ENCODE results near the gene GPRC5D.

The GPRC5D gene

GRCh38 chr12:12899530-12900380 lies 52.2 kb downstream of the GPRC5D start:
- FAIRE-seq (no peak), DNase-seq (ENCODE audit: insufficient read length) (no peak)

GRCh38 chr12:12898911-12899511 lies 53.0 kb downstream of the GPRC5D start:
- no peak for TF ChIP-seq POLR2A (IDR thresholded peaks at IDR 0.05; ENCODE audit: low read depth, low read length)
- no peak for TF ChIP-seq TAF1 (IDR thresholded peaks at IDR 0.05; ENCODE audit: borderline replicate concordance, low read depth, low read length)
- no peak for TF ChIP-seq POLR2AphosphoS5 (IDR thresholded peaks at IDR 0.05; ENCODE audit: low read depth, low read length)
- no peak for DNase-seq (ENCODE audit: insufficient read length)
- no peak for FAIRE-seq

More at GRCh38 chr12:12899530-12900380, 52.2 kb downstream of the GPRC5D start:
- TF ChIP-seq TAF1 (IDR thresholded peaks at IDR 0.05; ENCODE audit: borderline replicate concordance, low read depth, low read length), result no peak
- no peak for TF ChIP-seq POLR2AphosphoS5 (IDR thresholded peaks at IDR 0.05; ENCODE audit: low read depth, low read length)
- no peak for TF ChIP-seq POLR2A (IDR thresholded peaks at IDR 0.05; ENCODE audit: low read depth, low read length)

GRCh38 chr12:12898136-12898717 lies 53.7 kb downstream of the GPRC5D start:
- DNase-seq (ENCODE audit: insufficient read length) (no peak), FAIRE-seq (no peak)
- TF ChIP-seq TAF1 (IDR thresholded peaks at IDR 0.05; ENCODE audit: borderline replicate concordance, low read depth, low read length), result no peak
- no peak for TF ChIP-seq POLR2A (IDR thresholded peaks at IDR 0.05; ENCODE audit: low read depth, low read length)
- TF ChIP-seq POLR2AphosphoS5 (IDR thresholded peaks at IDR 0.05; ENCODE audit: low read depth, low read length), result no peak

DNA sequence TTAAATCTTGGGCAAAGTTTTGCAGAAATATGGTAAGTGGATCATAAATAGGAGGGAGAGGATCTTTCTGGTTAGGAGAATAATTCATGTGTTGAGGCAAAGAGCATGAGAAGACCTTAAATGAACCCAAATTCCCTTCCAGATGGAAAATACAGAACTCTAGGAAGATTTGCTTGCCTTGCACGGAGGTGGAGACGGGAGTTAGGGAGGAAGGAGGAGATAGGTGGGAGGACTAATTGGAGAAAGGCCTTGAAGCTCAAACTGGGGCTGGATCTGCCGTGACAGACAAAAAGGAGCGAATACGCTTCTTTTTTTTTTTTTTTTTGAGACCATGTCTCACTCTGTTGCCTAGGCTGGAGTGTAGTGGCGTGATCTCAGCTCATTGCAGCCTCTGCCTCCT lies 54.7 kb downstream of the GPRC5D start:
- no peak for TF ChIP-seq TAF1 (IDR thresholded peaks at IDR 0.05; ENCODE audit: borderline replicate concordance, low read depth, low read length)
- TF ChIP-seq POLR2A (IDR thresholded peaks at IDR 0.05; ENCODE audit: low read depth, low read length), result no peak
- TF ChIP-seq POLR2AphosphoS5 (IDR thresholded peaks at IDR 0.05; ENCODE audit: low read depth, low read length), result no peak
- FAIRE-seq, result no peak
- no peak for DNase-seq (ENCODE audit: insufficient read length)

DNA sequence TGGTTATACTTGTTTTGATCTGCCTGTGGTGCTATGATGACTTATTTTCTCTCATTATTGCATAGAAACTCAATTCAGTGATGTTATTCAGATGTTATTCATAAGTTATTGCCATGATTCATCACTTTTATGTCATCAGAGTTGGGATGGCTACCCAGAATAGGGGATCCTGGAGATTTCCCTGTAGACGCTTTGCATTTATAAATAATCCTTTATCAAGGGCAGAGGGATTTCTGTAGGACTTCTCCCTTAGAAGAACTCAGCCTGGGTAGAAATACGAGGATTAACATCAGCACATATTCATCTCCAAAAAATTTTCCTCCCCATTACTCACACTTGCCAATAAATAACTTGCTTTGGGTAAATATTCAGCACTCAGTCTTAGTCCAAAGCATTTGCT lies 55.7 kb downstream of the GPRC5D start:
- FAIRE-seq, result no peak
- no peak for DNase-seq (ENCODE audit: insufficient read length)
- TF ChIP-seq POLR2A (IDR thresholded peaks at IDR 0.05; ENCODE audit: low read depth, low read length), result no peak
- no peak for TF ChIP-seq TAF1 (IDR thresholded peaks at IDR 0.05; ENCODE audit: borderline replicate concordance, low read depth, low read length)
- TF ChIP-seq POLR2AphosphoS5 (IDR thresholded peaks at IDR 0.05; ENCODE audit: low read depth, low read length), result no peak

GRCh38 chr12:12893438-12893837 lies 58.5 kb downstream of the GPRC5D start:
- TF ChIP-seq TAF1 (IDR thresholded peaks at IDR 0.05; ENCODE audit: borderline replicate concordance, low read depth, low read length), result no peak
- no peak for TF ChIP-seq POLR2AphosphoS5 (IDR thresholded peaks at IDR 0.05; ENCODE audit: low read depth, low read length)
- DNase-seq (ENCODE audit: insufficient read length) (no peak), FAIRE-seq (no peak)

DNA sequence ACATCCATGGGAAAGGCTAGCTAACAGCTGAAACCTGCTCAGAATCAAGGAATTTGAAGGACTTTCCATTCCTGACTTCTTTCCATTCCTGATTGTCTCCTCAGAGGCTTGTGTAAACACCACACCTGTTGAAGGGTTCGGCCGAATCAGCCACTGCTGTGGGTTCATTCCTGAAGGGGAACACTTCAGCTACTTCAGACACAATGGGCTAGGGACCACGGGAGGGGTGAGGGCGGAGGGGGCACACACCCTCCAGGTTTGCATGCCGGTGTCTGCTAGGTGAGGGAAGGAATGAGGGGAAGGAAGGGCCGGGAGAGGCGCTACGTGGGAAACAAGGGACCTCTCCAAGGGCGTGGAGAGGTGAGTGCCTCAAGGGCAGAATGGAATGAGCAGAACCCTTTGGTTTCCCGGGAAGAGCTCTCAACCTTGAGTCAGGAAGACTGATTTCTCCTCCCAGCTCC lies 59.3 kb downstream of the GPRC5D start:
- FAIRE-seq (no peak), DNase-seq (ENCODE audit: insufficient read length) (no peak)
- TF ChIP-seq POLR2A (IDR thresholded peaks at IDR 0.05; ENCODE audit: low read depth, low read length), result no peak
- TF ChIP-seq TAF1 (IDR thresholded peaks at IDR 0.05; ENCODE audit: borderline replicate concordance, low read depth, low read length), result no peak
- no peak for TF ChIP-seq POLR2AphosphoS5 (IDR thresholded peaks at IDR 0.05; ENCODE audit: low read depth, low read length)

DNA sequence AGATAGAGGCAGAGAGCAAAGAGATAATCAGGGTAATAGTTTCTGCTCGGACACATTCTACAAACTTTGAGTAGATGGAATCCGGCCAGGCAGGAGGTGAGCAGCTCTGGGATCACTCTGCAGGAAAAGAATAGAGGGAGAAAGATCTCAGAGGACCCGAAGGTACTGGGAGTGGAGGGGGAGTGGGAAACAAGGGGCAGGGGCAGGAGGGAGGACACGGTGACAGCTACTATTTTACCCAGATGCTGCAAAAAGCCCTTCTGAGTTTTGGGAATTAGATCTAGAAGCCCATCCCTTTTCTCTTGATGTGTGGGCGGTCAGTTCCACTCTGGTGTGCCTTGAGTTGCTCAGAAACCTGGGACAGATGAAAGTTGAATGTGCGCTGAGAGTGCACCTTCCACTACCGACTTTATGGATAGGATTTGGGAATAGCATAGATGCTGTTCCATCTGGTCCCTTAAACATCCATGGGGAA lies 60.1 kb downstream of the GPRC5D start:
- TF ChIP-seq TAF1 (IDR thresholded peaks at IDR 0.05; ENCODE audit: borderline replicate concordance, low read depth, low read length) (no peak), POLR2A (IDR thresholded peaks at IDR 0.05; ENCODE audit: low read depth, low read length) (no peak), POLR2AphosphoS5 (IDR thresholded peaks at IDR 0.05; ENCODE audit: low read depth, low read length) (no peak)
- no peak for FAIRE-seq
- DNase-seq (ENCODE audit: insufficient read length), result no peak

DNA sequence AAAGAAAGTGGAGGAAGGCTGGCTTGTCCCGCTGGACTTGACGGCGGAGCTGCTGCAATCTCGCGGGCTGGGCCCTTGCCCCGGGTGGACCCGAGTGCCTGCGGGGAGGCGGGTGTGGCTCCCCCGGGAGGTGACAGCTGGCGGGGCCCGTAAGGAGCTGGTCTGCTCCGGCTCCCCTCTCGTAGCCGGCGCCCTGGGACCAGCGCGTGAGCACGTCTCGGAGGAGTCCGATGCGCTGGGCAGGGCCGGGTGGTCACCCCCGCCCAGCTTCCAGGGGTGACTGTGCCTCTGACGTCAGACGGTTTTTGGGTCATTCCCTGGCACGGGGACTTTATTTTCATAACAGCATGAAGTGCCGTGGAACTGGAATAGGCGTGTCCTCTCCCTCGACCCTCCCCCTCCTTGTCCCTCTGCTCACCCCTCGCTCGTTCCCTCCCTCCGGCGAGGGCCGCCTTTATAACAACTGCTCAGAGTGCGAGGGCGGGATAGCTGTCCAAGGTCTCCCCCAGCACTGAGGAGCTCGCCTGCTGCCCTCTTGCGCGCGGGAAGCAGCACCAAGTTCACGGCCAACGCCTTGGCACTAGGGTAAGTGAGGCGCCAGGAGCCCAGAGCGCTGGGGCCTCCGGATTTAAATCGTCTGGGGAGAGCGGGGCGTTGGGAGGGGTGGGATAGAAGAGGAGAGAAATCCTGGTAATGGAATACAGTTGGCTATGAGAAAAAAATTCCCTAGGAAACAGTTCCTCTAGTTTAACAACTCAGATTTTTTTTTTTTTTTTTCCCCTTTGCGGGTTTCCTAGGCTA lies 60.7 kb downstream of the GPRC5D start, which contains the start of gene GPRC5A:
Gene GPRC5A, plus strand, starts transcription at position 483 of the 801 bp plus-strand sequence. CDS start 16,688 bp downstream, outside the sequence.
- TF ChIP-seq POLR2A (IDR thresholded peaks at IDR 0.05; ENCODE audit: low read depth, low read length) (no peak), TAF1 (IDR thresholded peaks at IDR 0.05; ENCODE audit: borderline replicate concordance, low read depth, low read length) (no peak)
- DNase-seq (ENCODE audit: insufficient read length) (no peak), FAIRE-seq (no peak)
